Adrenal gland (tissue), 12 donors: ENCODE data around the gene CCL2. TPM values are rescaled to one million over a fixed set of nuclear protein-coding genes. Genes with fewer than 3 reads are reported as not detected.

ENCODE experiments used
- DNase-seq, 7 donors: peaks; one replicate each; pipeline ENCODE4 v3.0.0-alpha.2; 2019 to 2020
- H3K27ac ChIP-seq, 5 donors: fragments of 200-600 bp; sonication (generic) in 4 of 5; 1 replicate in 3 of 5; 2 replicates in 2 of 5; pipeline versions ENCODE4 v1.5.1 to v1.8.0; 2016 to 2020; ENCODE audit warnings: mild to moderate bottlenecking in 1 of 5
- H3K27me3 ChIP-seq: fragments of 200-600 bp; 2 replicates; pipeline ENCODE4 v1.8.0; 2021
- H3K36me3 ChIP-seq, 2 donors: fragments of 200-600 bp; replicated peaks in 1 of 2; 1 replicate in 1 of 2; 2 replicates in 1 of 2; pipeline versions ENCODE4 v1.5.1 to v1.8.0; 2018 to 2022
- H3K4me1 ChIP-seq, 2 donors: fragments of 200-600 bp; replicated peaks in 1 of 2; 1 replicate in 1 of 2; 2 replicates in 1 of 2; pipeline versions ENCODE4 v1.5.1 to v1.8.0; 2018 to 2021
- H3K4me3 ChIP-seq, 4 donors: fragments of 200-600 bp; sonication (generic) in 3 of 4; one replicate each; pipeline ENCODE4 v1.5.1; 2016 to 2018
- H3K9me3 ChIP-seq, 3 donors: fragments of 200-600 bp; sonication (generic) in 1 of 3; replicated peaks in 1 of 3; 1 replicate in 2 of 3; 2 replicates in 1 of 3; pipeline versions ENCODE4 v1.5.1 to v1.8.0; 2016 to 2021
- CTCF ChIP-seq, 6 experiments: fragments of 450-650 bp in 4 of 6; fragments of 200-600 bp in 2 of 6; sonication (generic) in 1 of 6; IDR thresholded peaks; 1 replicate in 5 of 6; 2 replicates in 1 of 6; pipeline versions ENCODE4 v1.5.1 to v1.8.0; 2016 to 2021; ENCODE audit warnings: antibody characterized with exemption in 6 of 6, mild to moderate bottlenecking in 2 of 6, moderate library complexity in 1 of 6
- POLR2A ChIP-seq, 2 donors: fragments of 450-650 bp; IDR thresholded peaks; one replicate each; pipeline ENCODE4 v1.6.1; 2017; ENCODE audit warnings: antibody characterized with exemption in 2 of 2, mild to moderate bottlenecking in 2 of 2, moderate library complexity in 1 of 2
- WGBS, 4 donors: extraction: QIAGEN DNeasy Blood & Tissue Kit in 2 of 4; methylation state at CpG; one replicate each; pipeline versions ENCODE4 v1.1.5 to v1.1.7; 2013 to 2017; 5-methylcytosine and 5-hydroxymethylcytosine counted together
- intact Hi-C, 2 donors: fragments of 100-400 bp; cut with DNase I; formaldehyde crosslinking; loops; one replicate each; pipeline versions ENCODE4 v1.14.1 to v1.15.0; 2022 to 2023
- polyA plus RNA-seq, 3 donors: library from polyadenylated mRNA; stranded (reverse); fragments of 200-250 nt in 2 of 3; fragments of 350-450 nt in 1 of 3; fragmentation: Illumina TruSeq in 1 of 3; extraction: RNeasy Lipid Tissue Mini Kit (QIAGEN cat#74804) in 1 of 3; gene quantifications; one replicate each; pipeline ENCODE4 v1.2.3, GENCODE V29; 2013 to 2014
- total RNA-seq, 9 donors: library from RNA; depleted of rRNA in 4 of 9; stranded (reverse); fragments of >200 nt in 4 of 9; fragments of 120-200 nt in 1 of 9; fragmentation: NEBNext Ultra II Directional in 1 of 9; extraction: Animal tissue kit (Norgen Biotek cat#: 25700) in 1 of 9; gene quantifications; one replicate each; pipeline versions ENCODE4 v1.1.0 to v1.2.4, GENCODE V29; 2013 to 2023
- donor health status: healthy with polysubstance abuse.
- donor health status: Bipolar disorder and iron deficiency.
- donor health status: DM: yes; HTN: yes; CAD: no.
- donor health status: DM: no; HTN: no; CAD: no.
- donor health status: DM: no; HTN: no; CAD: no.
- donor health status: DM: yes; HTN: yes; CAD: no.

Gene CCL2
- total and polyA plus RNA-seq, 12 donors: 7.7 to 330 (median 76.0) TPM

DNA sequence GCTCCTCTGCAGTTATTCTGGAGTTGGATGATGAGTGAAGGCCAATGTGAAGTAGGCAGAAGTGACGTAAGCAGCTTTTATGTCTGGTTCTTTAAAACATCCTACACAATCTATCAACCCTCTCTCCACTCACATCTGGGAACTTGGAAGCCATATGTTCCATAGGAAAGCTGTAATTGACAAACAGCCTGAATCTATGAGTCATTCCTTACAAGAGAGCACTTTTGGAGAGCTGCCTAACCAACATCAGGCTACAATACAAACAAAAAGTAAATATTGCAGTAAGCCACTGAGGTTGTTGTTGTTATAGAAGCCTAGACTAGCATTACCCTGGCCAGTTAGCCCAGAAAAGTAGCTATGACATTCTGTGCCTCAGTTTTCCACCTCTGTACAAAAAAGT, 20.8 kb downstream of the CCL2 start:
- Histone ChIP-seq H3K27ac (no peak overlapping the region), H3K36me3 (no peaks in the 10 kb centered on the region), H3K9me3 (no peaks in the 10 kb centered on the region), H3K4me1 (no peaks in the 10 kb centered on the region), H3K27me3 (no peaks in the 10 kb centered on the region), H3K4me3 (no peak overlapping the region)
- intact Hi-C loops: no loop called here
- no peak for DNase-seq
- WGBS, 4 donors: 0 to 68% (median 3%) methylated on average over 1 of the region's 1 CpG
- no peak for TF ChIP-seq POLR2A (IDR thresholded peaks at IDR 0.05)
- no peak for TF ChIP-seq CTCF (IDR thresholded peaks at IDR 0.05)

- H3K27ac ChIP-seq: no peak overlapping the region
- WGBS, 4 donors: 54 to 64% (median 61%) methylated on average over 4 of the region's 4 CpGs
- H3K9me3 ChIP-seq: no peaks in the 10 kb centered on the region
- H3K4me1 ChIP-seq: no peaks in the 10 kb centered on the region
- no peaks in the 10 kb centered on the region for H3K27me3 ChIP-seq
- TF ChIP-seq CTCF (IDR thresholded peaks at IDR 0.05): no peak
- TF ChIP-seq POLR2A (IDR thresholded peaks at IDR 0.05): no peak
- no peak for DNase-seq
- no peaks in the 10 kb centered on the region for H3K36me3 ChIP-seq
- H3K4me3 ChIP-seq: no peak overlapping the region
- intact Hi-C loops: no loop called here
These were observed 21.7 kb downstream of the CCL2 start for GRCh38 chr17:34276826-34277225.

DNA sequence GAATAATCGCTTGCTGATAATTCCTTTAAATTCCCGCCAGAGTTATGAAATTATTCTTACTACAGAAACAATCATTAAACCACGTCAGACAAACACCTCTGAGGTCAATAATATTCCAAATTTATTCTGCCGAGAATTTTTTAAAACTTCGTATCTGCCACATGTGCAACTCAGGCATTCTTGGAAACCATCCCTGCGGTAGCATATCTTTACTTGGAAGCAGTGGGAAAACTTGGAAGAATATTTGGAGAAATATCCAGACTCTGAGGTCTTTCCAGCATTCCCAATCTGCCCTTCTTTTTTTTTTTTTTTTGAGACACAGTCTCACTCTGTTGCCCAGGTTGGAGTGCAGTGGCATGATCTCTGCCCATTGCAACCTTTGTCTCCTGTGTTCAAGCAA, 28.5 kb downstream of the CCL2 start:
- WGBS, 4 donors: 71 to 81% (median 73%) methylated on average over 6 of the region's 6 CpGs
- Histone ChIP-seq H3K4me1 (no peaks in the 10 kb centered on the region), H3K27me3 (no peaks in the 10 kb centered on the region), H3K27ac (no peak overlapping the region), H3K4me3 (no peak overlapping the region), H3K9me3 (no peaks in the 10 kb centered on the region), H3K36me3 (no peaks in the 10 kb centered on the region)
- DNase-seq: no peak
- intact Hi-C loops: no loop called here
- no peak for TF ChIP-seq CTCF (IDR thresholded peaks at IDR 0.05)

- DNase-seq: no peak
- no peaks in the 10 kb centered on the region for H3K9me3 ChIP-seq
- H3K4me3 ChIP-seq: no peak within 1 kb of the TSS
- no peaks in the 10 kb centered on the region for H3K27me3 ChIP-seq
- WGBS, 4 donors: 57 to 73% (median 66%) methylated on average over 4 of the region's 4 CpGs
- H3K36me3 ChIP-seq: no peaks in the 10 kb centered on the region
- no peak for TF ChIP-seq CTCF (IDR thresholded peaks at IDR 0.05)
- no peak for TF ChIP-seq POLR2A (IDR thresholded peaks at IDR 0.05)
- intact Hi-C loops: no loop called here
- no peaks in the 10 kb centered on the region for H3K4me1 ChIP-seq
- no peak within 1 kb of the TSS for H3K27ac ChIP-seq
These were observed 30.3 kb downstream of the CCL2 start, which contains the start of gene CCL11 for GRCh38 chr17:34285286-34285792. TSS of gene CCL11 (plus strand) at chr17:34285742. CDS start at chr17:34285809, 67 bp downstream.
